Activated T-helper 1 cell treated with anti-CD3 and anti-CD28 coated beads, Interleukin-2, amount 50 U/mL, for 16 hours (primary cell): Measurements from ENCODE around the gene THOC1.

Experiments used
- DNase-seq, 2 donors: peaks; one replicate each; pipeline ENCODE4 v3.0.0-alpha.2; 2020; ENCODE audit warnings: low read depth in 1 of 2, low spot score in 1 of 2

The THOC1 gene

DNA sequence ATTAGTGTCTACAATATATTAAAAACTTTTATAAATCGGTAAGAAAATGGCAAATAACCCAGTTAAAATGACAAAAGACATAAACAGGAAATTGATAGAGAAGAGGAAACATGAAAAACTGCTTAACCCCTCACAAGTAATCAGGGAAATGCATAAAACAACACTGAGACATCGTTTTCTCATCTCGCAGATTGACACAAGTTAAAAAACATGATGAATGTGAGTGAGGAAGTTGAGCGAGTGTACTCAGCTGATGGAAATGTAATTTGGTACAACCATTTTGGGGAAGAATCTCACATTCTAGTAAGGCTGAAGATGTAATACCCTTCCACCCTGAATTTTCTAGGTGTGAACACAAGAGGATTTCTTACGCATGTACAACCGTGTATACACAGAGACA is 18.0 kb upstream of the THOC1 start:
- DNase-seq = no peak

DNA sequence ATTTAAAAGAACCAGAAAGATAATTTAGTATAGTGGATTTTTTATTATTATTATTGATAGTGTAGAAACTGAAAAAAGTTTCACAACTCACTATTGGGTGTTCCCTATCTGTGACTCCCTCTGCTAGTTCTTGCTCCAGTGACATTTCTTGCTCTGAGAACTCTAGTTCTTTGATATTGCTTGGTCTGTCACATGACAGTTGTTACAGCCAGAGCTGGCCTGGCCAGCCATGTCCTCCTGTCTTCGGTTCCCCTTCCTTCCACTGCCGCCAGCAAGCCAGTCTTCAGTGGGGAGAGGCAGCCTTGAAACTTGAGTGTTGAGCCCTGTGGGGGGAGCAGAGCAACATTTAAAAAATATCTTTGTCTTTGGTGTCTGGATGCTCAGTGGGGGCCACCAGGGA is 7.6 kb upstream of the THOC1 start:
- DNase-seq = no peak

DNA sequence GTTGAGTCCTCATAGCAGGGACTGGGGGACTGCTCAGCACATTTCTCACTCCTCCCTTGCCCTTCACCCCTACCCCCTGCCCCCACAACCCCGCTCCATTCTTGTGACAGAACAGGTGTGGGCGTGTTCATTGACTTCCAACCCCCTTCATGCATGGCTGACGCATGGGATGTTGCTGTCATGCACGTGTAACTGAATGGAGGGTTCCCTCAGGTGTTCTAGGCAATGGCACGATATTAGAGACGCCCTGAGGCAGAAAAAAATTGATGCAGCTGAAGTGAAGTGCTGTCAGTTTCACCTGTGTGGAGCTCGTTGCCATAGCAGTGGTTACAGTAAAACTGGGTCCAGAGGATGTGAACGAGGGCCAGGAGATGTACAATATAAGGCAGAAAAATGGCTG is 6.5 kb upstream of the THOC1 start:
- DNase-seq = no peak

DNA sequence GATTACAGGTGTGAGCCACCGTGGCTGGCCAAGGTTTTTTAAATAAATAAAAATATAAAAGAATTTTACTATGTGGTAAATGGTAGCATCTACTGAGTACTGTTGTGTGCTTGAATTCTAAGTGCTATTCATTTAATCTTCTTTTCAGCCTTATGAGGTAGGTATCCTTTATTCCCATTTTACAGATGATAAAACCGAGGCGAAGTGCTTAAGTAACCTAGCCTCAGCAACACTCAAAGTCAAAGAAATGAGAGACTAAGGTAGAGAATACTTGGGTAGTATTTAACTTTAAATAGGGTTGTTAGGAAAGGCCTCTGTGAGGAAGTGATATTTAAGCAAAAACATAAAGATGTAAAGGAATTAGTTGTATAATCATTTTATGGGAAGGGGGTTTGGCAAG is 5.7 kb upstream of the THOC1 start:
- no peak for DNase-seq

DNA sequence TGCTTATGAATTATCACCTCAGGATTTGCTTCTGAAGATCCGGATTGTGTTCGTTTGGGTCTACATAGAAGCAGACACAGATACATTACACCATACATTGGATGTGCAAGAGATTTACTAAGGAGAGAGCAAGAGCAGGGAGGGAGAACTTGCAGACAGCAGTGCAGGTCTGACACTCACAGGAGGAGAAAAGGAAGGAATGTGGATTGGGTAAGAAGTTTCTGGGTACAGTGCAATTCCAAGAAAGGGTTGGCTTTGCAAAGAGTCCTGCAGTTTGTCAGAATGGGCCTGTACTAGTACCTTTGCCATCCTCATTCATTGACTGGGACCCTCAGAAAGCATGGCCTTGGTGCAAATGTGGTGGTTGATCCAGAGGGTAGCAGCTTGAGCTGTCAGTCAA is 4.8 kb upstream of the THOC1 start:
- no peak for DNase-seq

DNA sequence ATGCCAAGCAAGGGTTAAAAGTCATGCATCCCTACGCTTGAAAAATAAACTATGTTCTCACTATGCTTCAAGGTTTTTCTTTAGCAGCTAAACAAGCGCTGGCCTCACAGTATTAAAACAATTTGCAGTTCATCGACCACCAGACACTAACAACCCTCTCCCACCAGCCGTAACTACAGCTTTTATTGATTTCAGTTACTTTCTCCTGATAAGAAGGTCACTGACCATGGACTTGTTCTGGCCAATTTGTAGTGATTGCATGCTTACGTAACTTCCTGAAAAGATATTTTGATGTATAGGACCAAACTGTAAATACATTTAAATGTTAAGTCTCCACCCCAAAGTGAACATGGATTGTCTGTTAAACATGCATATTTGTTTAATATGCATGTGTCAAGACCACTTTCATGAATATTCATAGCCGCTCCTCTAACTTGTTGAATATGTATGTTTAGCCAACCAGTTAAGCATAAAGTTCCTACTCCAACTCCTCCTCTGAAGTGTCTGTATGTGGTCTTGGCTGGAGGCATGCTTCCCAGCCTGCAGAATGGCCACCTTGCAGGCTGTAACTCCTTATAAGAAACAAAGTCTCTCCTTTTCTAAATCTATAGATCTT is 1.7 kb upstream of the THOC1 start:
- DNase-seq = no peak

DNA sequence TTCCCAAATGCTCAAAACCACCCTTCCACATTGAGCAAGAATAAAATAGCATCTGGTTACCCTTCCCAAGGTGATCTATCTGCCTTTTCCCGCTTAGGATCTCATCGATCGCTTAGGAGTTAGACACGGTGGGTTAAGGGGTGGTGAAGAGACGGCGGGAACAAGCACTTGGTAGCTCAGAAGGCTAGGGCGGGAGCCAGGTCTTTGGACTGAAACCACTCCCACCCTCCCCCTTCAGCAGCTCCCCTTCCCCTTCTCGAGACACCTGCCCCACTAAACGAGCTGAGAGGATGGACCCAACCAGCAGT is 513 bp downstream of the THOC1 start:
- DNase-seq = no peak

DNA sequence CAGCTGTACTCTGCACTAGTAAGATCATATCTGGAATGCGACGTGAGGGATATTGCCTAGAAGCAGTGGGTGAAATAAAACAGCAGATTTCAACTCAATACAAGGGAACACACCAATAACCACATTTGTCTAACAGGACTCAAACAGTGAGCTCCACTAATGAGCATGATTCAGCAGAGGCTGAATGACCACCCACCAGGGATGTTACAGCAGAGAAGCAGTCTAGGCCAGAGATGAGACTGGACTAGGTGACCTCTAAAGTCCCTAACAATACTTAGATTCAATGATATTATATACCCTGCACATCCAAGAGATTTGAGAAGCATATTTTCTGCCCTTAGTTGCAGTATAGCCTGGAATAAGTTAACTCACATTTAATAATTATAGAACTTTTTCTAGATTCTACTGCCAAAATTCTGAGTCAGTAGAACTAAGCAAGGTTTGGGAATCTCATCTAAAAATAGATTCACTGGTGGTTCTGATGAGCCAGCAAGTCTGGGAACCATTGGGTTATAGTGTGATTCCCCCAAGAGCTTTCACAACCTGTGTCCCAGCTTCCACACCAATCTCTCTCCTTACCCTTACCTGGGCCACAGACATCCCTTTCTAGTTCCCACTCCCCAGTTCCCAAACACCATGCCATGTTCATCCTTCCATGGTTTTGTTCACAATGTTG is 6.3 kb downstream of the THOC1 start:
- no peak for DNase-seq

DNA sequence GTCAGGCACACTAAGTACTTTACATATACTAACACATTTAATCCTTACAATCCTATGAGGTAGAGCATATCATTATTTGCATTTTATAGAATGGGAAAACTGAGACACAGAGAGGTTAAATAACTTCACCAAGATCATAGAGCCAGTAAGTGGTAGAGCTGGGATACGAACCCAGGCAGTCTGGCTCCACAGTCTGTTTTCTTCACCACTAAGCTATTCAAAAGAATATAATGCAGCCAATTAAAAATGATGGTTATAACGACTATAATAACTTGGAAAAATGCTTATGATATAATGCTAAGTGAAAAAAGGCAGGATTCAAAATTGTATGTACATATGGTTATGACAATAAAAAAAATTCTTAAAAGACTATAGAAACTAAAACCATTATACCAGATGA is 7.3 kb downstream of the THOC1 start:
- DNase-seq = no peak

DNA sequence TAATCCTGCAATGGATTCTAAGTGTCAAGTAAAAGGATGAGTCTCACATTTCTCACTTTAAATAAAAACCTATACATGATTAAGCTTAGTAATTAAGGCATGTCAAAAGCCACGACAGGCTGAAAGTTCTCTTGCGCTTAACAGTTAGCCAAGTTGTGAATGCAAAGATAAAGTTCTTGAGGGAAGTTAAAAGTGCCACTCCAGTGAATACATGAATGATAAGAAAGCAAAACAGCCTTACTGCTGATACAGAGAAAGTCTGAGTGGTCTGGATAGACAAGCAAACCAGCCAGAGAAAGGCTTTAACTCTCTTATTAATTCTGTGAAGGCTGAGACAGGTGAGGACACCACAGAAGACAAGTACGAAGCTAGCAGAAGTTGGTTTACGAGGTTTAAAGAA is 12.7 kb downstream of the THOC1 start:
- no peak for DNase-seq

DNA sequence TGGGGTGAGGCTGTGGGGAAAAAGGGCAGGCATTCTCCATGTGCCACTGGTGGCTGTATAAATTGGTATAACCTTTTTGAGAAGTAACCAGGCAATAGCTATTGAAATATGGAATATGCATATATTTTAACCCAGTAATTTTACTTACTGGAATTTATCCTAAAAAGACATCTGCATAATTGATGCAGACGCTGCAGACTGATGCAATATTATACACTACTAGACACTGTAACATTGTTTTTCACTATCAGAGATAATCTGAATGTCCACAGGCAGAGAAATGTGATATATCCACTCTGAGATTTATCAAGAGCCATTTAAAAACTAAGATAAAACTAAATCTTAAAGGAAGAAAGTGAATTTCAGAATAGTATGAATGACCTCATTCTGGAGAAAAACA is 14.7 kb downstream of the THOC1 start:
- DNase-seq = no peak

DNA sequence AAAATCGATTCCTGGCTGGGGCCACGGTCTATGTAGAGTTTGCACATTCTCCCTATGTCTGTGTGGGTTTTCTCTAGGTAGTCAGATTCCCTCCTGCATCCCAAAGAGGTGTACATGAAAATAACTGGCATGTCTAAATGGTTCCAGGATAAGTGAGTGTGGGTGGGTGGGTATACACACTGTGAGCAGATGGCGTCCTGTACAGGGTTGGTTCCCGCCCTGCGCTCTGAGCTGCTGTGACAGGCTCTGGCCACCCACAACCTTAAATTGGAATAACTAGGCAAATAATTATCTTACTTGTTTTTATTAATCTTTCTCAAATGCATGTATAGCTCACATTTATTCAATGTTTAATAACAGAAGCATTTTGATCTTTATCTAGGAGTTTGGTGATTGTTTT is 16.3 kb downstream of the THOC1 start:
- DNase-seq = no peak

DNA sequence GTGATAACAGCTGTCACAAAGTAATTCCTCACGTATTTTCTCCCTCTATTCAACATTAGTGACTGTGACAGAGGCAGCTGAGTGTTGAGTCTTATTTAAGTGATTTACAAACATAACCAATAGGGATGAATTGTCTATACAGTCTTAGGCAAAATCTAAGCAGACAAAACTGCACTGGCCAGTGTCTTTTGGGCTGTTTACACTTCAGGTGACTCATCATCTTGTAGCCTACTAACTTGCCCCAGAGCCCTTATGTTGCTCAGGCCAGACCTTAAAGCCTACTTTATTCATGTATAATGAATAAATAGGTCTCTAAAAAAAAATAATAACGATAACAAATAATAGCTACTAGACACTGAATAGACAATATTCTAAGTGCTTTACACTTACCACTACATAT is 17.2 kb downstream of the THOC1 start:
- no peak for DNase-seq

DNA sequence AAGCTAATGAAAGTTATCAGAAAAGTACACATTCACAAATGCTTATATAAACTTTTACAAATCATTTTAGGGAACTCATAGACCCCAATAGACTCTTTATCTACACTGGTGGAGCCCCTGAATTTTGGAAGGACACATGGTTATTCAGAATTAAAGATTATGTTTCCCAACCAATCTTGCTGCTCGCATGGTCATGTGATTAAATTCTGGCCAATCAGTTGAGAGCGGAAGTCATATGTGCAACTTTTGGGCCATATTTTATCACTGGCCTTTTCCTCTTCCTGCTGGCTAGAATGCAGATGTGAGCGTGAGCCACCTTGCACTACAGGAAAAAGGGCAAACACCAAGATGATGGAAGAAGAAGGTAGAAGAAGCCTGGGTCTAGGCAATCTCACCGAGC is 19.8 kb downstream of the THOC1 start:
- no peak for DNase-seq

DNA sequence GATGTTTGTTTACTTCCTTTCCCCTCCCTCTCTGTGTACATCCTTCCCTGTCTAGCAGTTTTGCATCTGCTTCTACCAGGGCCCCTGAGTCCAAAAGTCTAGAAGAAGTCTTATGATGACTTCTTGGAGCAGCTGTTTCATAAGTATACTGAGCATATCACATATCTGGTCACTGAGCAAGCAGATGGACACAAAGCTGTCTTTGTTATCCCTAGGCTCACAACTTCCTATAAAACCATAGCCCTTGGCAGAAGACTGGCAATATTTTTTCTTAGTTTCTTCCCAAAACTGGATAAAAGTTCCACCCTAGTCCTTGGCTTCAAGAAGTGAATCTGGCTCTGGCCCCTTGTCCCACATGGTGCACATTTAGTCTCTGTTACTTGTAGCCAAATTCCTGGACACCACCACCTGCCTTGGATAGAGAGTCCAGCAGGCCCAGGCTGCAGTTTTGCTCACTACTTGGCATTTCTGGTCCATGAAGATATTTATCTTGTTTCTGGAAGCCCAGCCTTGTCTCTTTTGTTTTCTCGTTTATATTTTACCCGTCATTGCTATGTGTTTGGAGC is 22.5 kb downstream of the THOC1 start:
- DNase-seq = no peak

DNA sequence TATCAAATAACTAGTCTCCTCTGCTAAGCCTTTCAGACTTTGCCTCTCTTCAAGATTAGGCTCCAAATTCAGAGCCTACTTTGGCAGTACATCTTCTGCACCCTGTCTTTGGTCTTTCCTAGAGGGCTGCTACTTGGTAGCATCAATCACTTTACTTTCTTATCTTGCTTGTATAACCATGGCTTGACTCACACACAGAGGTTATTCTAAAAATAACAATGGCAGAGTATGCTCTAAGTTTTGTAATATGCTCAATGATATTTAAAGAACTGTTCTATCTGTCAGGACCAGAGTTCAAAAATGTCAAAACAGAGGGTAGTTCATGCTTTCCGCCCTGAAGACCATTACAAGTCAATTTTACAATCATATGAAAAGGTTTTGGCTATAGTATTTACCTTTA is 27.7 kb downstream of the THOC1 start:
- DNase-seq = no peak

DNA sequence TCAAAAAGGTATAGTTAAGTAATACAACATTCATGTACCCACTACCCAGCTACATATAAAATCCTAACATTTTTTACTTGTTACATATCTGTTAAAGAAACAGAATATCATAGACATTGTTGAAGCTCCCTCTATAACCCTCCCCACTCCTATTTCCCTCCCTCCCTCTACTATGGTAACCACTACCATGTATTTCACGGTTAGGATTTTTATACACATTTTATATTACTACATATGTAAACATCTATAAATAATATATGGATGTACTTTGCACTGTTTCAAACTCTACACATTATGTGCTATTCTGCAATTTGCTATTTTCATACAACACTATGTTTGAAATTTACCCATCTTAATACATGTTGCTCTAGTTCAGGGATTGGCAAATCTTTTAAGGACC is 36.3 kb downstream of the THOC1 start:
- DNase-seq = no peak

DNA sequence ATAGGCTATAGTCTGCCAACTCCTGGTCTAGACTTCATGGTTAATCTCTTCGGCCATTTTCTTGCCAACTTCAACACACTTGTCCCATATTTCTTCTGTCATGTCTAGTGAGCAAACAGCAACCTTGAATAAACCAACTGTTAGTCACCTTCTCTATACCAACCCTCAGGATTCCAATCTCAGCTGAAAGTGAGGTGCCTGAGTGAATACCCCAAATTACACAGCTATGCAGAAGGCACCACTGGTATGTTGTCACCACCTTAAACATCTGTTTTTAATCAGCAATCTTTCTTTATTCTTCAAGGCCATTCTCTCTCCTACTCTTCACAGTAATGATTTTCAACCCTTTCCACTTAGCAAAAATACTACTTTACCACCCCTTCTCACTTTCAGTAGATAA is 39.3 kb downstream of the THOC1 start:
- DNase-seq = no peak

DNA sequence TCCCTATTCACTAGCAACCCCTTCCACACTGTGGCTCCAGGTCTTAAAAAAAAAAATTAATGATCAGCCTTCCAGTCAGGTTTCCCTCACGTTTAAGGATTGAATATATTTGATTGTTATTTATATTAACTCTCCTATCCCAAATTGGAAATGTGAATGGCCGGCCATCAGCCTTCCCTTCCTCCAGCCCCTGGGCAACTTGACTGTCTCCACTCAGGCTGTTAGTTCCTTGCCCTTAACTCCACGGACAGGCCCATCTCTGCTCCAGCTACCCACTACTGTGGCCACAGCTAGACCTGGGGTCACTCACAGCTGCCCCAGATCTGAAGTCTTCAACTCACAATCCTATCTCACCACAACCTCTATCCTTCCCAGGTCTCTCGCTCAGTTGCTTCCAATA is 39.9 kb downstream of the THOC1 start:
- no peak for DNase-seq

DNA sequence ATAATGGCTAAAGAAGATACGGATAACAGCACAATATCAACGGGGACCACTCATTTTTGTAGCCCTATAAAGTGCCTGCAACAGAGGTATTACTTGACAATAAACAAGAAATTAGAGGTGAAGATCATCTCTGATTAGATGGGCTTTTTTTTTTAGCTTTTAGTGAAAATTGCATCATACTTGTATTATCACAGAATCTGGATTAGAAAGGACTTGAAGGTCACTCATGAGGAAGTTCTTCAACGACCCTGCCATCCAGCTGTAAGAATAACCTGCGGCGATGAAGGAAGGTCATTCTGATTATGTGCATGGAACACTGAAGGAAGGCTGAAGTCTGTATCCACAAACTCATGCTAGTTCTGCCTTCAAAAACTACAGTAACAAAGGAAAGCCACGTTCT is 40.5 kb downstream of the THOC1 start:
- no peak for DNase-seq

DNA sequence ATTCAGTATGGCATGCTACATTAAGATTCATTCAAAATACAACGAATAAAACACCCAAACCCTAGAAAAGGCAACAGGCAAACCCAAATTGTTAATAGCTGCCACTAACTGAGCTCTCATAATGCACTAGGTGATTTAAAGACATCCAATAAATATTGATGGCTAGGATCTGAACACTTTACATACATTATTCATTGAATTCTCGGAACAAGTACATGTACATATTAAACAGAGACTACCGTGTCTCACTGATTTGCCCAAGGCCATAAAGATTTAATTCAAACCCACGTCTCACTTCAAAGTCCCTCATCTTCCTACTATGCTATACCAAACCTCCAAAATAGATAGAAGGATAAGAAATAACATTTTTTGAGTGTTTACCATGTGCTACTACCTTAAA is 42.1 kb downstream of the THOC1 start:
- DNase-seq = no peak

DNA sequence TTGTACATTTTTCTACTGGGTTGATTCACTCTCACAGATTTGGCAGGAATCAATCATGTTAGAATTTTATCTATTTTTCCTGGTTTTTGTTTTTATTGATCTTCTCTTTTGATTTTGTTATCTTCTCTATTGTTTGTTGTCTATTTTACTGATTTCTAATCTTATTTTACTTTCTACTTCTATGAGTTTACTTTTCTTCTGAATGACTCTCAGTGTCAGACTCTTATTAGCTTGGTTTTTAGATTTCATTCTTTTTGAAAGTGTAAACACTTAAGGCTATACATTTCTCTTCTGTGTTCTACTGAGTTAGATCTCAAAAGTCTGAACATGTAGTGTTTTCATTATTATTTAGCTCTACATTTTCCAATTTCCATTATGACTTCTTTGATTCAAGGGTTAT is 47.1 kb downstream of the THOC1 start:
- DNase-seq = no peak
